EL (cell line): ENCODE measurements around the gene USP26.
"Not testable (repeated sequence)": the region's sequence is repeated elsewhere in the genome, so short reads cannot be mapped to it uniquely, and the experiment has no call there.

Source experiments
- DNase-seq: peaks from one replicate; pipeline ENCODE4 v3.0.0-alpha.2; 2016

USP26 gene

GRCh38 chrX:133097031-133097430, at the start of gene USP26:
Gene USP26, minus strand, starts transcription at chrX:133097109. Its CDS starts 68,889 bp downstream, at chrX:133028220.
- no peak for DNase-seq

GRCh38 chrX:133134282-133134681, 37.4 kb upstream of the USP26 start:
- DNase-seq = no peak

GRCh38 chrX:133120406-133120805, 23.5 kb upstream of the USP26 start:
- no peak for DNase-seq

- no peak for DNase-seq
Observed at GRCh38 chrX:133094098-133094731, 2.7 kb downstream of the USP26 start.

- DNase-seq = no peak
Observed at GRCh38 chrX:133090236-133090809, 6.6 kb downstream of the USP26 start.

GRCh38 chrX:133089411-133089810, 7.5 kb downstream of the USP26 start:
- DNase-seq = no peak

- DNase-seq = no peak
Observed at GRCh38 chrX:133085785-133086184, 11.1 kb downstream of the USP26 start.

GRCh38 chrX:133085056-133085455, 11.9 kb downstream of the USP26 start:
- DNase-seq = not testable (repeated sequence)

GRCh38 chrX:133083899-133084298, 13.0 kb downstream of the USP26 start:
- no peak for DNase-seq

GRCh38 chrX:133081990-133082389, 14.9 kb downstream of the USP26 start:
- DNase-seq = no peak

- not testable (repeated sequence) for DNase-seq
Observed at GRCh38 chrX:133077856-133078255, 19.1 kb downstream of the USP26 start.

- DNase-seq = no peak
Observed at GRCh38 chrX:133072566-133072965, 24.3 kb downstream of the USP26 start.

GRCh38 chrX:133068461-133068860, 28.4 kb downstream of the USP26 start:
- no peak for DNase-seq

GRCh38 chrX:133056341-133056740, 40.6 kb downstream of the USP26 start:
- no peak for DNase-seq

- no peak for DNase-seq
Observed at GRCh38 chrX:133054761-133055405, 42.0 kb downstream of the USP26 start.

- no peak for DNase-seq
Observed at GRCh38 chrX:133053861-133054598, 42.9 kb downstream of the USP26 start.

GRCh38 chrX:133048751-133049150, 48.2 kb downstream of the USP26 start:
- DNase-seq = no peak

- DNase-seq = no peak
Observed at GRCh38 chrX:133046601-133047000, 50.3 kb downstream of the USP26 start.

GRCh38 chrX:133045986-133046385, 50.9 kb downstream of the USP26 start:
- DNase-seq = no peak

GRCh38 chrX:133044145-133044786, 52.6 kb downstream of the USP26 start:
- not testable (repeated sequence) for DNase-seq

GRCh38 chrX:133042260-133042659, 54.6 kb downstream of the USP26 start:
- DNase-seq = no peak

GRCh38 chrX:133033010-133033409, 63.9 kb downstream of the USP26 start:
- no peak for DNase-seq

GRCh38 chrX:133018229-133018628, 78.7 kb downstream of the USP26 start:
- DNase-seq = no peak
